HG03108 (cell line): Measurements from ENCODE around the gene KLRG1.

Source experiments
- ATAC-seq: cut with Tn5 transposase; IDR thresholded peaks from one replicate; pipeline ENCODE4 v1.9.1; 2021; ENCODE audit warnings: moderate library complexity; ENCODE audit not compliant: unreplicated experiment

The KLRG1 gene

DNA sequence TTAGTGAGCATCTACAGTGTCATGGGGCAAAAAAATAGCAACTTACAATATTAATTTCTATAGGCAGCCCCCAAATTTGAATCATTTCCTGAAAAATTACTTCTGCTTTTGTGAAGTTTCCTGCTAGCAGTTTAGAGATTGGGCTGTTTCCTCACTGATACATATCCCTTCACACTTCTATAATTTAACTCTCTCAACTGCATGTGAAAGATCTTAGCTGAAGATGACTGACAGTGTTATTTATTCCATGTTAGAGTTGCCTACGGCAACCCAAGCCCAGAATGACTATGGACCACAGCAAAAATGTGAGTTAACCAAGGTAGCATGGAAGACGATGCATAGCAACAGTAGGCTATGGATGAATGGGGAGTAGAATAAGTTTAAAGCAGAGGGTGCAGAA lies at the start of gene KLRG1:
Gene KLRG1 (plus strand): TSS at position 134 of the 400 bp plus-strand sequence. CDS start 90 bp downstream, at position 224.
- no peak for ATAC-seq

DNA sequence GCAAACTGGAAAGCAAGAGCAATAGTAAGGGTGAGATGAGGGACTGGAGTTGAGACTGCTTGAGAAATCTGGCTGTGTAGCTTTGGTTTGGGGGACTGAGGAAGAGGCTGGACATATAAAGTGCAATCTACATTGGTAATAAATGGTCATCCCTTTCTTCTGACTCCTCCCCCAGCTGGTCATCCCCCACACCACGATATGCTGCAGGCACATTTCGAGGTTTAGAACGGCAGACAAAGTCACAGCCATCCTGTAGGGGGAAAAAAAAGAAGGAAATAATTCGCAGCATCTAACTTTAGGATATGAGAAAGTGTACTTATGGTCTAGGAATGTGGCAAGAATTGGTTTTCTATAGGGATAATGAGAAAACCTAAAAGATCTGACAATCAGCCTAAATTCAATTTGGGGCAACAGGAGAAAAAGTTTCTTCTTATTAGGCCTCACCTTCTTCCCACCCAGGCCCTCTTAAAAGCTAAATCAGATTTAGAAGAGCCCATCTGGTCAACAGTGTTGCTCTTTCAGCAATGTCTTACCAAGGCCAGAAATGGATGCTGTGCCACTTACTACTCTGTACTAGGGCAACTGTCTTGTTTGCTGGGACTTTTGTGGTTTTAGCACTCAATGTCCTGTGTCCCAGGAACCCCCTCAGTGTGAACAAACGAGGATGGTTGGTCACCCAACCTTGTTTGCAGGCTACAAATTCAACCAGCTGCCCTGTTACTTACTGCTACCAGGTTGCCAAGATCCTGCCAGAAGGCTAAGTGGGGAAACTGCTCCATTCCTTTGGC lies 47.5 kb upstream of the KLRG1 start:
- no peak for ATAC-seq

DNA sequence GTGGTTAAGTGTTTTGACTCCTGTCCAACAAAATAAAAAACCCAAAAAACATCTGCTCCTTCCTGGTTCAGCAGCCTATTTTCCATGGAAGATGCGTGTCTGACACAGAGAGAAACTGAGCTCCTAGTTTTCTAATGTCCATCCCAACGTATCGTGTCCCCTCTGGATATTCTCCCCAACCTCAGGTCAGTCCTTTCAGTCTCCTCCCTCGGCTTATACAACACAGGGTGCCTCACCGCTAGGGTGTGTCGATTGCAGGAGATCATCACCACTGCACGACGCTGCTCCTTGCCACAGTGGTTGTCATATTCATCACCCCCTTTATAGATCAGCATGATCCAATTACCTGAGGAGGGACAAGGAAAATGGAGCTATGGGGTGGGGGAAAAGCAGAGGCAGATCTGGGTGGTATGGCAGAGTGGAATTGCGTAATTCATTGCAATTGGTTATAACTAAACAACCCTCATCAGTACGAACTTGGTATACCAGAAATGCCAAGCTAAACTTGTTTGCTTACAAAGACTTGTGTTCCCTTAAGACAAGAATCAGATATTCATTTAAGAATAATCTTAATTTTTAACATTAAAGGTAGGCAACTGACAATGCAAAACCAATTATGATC lies 45.7 kb upstream of the KLRG1 start:
- ATAC-seq: no peak

DNA sequence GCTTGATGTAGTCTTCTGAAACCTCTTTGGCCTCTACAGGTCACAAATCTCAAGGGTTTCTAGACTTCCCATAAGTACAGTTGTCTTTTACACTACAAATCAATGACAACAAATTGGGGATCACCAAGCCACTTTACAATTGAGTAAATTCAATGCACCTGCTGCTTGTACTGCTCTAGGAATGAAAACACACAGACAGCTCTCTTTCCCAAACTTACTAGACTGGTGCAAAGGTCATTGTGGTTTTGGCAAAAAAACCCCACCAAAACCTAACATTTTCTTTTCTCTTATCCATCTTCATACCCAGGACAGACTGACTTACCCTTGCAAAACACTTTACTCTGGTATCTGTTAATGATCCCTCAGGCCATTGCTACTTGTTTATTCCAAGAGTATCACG lies 42.6 kb upstream of the KLRG1 start:
- ATAC-seq: no peak

DNA sequence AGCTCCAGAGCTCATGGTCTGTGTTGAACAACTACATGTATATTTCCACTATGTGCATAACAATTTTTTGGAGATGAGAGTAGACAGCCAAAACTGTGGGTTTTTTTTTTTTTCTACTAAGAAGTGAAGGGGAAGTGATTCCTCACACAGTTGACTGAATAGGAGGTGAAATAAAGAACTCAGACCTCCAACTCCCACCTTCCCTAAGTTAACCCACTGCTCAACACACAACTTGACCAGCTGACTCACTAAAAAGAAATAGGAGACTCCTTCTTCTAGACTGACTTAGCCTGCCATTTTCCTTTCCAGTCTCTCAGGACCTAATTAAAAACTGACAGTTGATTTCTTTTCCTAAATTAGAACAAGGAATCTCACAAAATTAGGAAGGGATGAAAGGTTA lies 41.6 kb upstream of the KLRG1 start:
- ATAC-seq: no peak

DNA sequence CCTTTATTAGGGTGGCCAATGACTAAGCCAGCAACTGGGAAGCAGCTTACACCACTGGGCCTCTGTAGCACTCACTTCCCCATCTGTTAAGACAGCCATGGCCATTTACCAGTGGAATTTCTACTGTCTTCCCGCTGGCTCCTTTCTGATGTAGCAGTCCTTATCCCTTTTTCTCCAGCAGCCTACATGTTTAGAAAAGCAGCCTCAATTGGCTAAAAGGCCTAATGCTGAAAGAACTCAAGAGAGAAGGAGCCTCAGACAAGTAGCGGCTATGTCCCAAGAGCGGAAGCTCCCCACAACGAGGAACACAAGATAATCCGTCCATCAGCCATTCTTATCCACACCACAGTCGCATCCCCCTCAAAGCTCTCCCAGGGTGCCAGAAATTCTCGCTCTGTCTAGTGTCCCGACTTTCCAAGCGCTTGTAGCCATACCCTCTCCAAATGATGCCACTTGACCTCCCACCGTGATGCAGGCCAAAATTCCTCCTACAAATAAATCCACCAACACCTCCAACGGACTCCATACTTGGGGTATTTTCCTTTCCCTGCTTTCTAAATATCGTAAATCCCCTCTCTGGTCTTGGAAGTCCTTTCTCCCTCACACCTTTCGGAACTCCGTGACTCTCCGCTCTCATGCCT lies 40.5 kb upstream of the KLRG1 start:
- no peak for ATAC-seq

DNA sequence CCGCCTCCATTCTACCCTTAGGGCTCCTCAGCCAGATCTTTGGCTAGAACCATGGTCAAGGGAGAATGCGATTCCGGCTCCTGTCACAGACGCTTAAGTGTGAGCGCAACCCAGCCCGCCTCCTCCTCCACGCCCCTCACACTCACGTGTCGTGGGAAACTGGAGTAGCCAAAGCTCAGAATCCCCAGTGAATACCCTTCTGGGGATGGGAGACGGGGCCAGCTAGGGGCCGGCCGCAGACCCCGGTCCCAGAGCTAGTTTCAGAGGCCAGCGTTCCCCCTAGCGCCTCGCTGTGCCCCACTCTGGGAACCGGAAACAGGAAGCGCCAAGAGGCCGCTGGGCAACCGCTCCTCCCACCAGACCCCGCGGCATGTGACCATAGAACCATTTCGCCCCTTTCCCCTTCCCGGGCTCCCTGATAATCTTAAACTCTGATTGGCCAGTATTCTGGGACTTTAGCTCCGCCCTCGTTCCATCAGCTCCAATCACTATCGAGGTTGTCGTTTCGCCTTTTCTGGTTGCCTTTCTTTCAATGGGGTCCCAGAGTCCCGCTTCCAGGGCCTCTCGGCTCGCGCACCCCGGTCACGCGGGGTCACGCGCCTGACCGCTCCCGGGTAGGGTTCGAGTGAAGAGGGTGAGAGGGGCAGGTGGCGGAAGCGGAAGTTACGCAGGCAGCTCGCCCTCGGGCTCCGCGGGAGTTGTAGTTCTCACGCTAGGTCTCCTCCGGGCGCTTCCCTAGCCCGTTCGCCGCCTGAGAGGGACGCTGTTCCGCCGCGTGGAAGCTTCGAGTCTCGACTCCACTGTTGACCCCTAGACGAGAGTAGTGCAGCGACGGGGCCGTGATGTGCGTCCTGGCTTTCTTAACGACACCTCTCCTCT lies 39.8 kb upstream of the KLRG1 start, which contains the start of gene M6PR:
Gene M6PR (minus strand): TSS at position 304 of the 879 bp plus-strand sequence. CDS start 3,241 bp downstream, outside the sequence.
- peak; percentile 86 for ATAC-seq

DNA sequence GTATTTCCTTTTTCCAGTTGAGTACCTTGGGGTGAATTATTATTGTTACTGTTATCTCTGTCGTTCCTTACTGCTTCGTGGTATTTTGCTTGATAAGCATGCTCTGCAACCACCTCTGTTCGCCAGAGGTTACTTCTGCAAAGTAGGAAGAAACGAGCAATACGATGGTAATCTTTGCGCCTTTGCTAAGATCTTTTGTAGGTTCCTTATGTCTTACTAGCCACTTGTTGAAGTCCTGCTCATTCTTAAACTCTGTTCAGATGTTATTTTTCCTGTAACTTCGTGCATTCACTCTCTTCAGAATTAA lies 39.2 kb upstream of the KLRG1 start:
- ATAC-seq: peak; percentile 12

DNA sequence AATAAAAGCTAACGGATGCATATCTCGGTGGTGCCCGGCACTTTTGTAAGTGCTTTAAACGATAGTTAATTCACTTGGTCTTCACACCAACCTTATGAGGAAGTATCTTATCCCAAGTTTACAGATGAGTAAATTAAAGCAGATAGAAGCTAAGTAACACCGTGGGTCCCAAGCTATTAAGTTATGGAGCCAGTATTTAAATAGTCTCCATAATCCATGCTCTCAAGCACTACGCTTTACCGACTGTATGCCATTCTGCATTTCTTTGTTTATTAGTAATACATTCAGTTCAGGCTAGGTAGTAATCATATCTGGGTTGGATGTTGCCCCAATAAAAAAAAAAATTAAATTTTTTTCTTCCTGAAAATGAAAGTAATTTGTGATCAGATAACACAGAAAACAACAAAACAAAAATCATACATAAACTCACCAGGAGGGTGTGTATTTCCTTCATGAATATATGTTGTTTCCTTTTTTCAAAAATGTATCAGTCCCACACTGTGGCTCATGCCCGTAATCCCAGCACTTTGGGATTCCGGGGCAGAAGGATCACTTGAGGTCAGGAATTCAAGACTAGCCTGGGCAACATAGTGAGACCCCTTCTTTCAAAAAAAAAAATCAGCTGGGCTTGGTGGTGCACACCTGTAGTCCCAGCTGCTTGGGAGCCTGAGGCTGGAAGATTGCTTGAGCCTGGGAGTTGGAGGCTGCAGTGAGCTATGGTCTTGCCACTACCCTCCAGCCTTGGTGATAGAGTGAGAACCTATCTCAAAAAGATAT lies 38.5 kb upstream of the KLRG1 start:
- no peak for ATAC-seq

DNA sequence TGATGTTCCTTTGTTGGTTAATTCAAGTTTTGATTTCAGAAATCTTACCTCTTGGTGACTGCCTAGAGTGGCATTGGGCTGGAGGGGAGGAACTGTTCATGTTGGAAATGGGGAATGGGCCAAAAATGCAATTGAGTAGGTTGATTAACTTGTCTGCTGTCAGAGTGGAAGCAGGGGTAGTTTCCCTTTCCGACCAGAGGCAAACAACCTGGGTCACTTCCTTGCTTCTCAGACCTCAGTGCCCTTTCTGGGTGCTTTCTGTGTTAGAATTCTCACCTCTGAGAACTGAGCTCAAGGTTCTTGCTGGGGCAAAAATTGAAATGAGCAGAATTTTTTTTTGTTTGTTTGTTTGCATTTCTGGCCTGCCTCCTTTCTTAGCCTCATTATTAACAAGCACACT lies 37.6 kb upstream of the KLRG1 start:
- ATAC-seq: no peak

DNA sequence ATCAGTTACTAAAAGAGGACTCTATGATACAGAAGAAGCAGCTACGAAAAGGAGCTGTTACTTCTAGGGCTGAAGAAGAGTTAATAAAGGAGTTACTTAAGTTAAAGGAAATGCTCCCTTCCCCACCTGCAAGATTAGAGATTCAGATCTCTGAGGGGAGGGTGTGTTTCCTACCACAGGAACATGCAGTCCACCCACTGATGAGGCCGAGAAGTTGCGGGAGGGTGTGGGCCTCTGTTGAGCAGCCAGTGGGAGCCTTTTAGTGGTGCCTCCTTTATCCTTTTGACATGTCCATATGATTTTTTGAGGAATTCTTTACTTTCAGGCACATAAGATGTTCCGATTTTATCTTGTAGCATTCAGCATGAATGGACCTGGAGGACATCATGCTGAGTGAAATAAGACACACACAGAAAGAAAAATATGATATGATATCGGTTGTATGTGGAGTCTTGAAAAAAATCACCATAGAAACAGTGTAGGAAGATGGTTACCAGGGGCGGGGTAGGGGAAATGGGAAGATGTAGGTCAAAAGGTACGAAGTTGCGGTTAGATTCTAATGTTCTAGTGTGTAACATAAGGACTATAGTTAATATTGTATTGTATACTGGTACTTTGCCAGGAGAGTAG lies 35.5 kb upstream of the KLRG1 start:
- no peak for ATAC-seq

DNA sequence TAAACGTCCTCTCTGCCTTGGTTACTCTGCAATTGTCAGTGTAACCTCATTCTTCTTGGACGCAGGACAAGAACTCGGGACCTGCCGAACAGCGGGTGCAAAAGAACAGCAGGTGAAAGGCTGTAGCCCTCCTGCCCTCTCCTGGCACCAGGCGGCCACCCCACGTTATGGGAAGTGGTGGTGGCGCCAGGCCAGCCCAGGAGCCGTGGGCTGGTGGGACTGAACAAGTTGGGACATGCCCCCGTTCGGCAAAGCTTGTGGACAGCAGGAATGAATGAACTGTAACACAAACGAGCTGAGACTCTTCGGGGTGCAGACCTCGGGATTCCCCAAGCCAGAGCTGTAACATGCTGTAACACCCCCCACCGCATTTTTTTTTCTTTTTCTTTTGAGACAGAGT lies 33.3 kb upstream of the KLRG1 start:
- no peak for ATAC-seq

DNA sequence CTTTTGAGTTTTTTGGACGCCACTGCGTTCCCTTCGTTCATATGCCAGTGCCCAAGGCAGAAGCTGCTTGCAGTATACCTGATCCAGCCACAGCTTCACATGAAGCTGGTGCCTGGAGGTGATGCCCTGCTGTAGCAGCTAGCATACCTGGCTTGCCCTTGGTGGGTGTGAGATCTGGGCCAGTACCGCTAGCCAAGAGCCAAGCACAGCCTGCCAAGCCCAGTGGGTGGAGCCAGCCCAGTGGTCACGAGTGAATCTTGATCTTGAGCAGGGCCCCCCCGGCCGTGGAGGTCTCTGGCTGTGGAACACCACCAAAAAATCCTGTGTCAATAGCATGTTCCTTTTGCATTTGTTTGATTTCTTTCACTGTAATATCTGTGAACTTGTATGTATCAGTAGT lies 32.6 kb upstream of the KLRG1 start:
- no peak for ATAC-seq

DNA sequence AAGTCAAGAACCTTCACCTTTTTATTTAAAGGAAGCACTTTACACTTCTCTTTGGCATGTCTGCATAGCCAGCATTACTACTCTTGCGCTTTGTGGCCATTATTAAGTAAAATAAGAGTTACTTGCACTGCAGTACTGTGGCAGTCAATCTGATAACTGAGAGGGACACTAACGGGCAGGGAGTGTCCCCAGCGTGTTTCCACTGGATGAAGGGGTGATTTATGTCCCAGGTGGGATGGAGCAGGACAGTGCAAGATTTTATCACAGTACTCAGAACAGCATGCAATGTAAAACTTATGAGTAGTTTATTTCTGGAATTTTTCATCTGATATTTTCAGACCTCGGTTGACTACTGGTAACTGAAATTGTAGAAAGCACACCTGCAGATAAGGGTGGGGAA lies 31.8 kb upstream of the KLRG1 start:
- no peak for ATAC-seq

DNA sequence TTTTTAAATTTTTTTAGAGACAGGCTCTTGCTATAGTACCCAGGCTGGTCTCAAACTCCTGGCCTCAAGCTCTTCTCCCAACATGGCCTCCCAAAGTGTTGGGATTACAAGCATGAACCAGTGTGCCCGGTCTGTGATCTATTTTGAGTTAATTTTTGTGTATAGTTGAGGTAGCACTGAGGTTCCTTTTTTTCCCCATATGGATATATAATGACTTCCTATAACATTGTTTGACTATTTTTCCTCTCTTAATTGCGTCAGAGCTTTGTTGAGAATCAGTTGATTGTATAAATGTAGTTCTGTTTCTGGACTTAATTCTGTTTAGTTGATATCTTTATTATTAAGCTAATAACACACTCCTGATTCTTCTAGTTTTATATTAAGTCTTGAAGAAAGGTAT lies 31.3 kb upstream of the KLRG1 start:
- no peak for ATAC-seq

DNA sequence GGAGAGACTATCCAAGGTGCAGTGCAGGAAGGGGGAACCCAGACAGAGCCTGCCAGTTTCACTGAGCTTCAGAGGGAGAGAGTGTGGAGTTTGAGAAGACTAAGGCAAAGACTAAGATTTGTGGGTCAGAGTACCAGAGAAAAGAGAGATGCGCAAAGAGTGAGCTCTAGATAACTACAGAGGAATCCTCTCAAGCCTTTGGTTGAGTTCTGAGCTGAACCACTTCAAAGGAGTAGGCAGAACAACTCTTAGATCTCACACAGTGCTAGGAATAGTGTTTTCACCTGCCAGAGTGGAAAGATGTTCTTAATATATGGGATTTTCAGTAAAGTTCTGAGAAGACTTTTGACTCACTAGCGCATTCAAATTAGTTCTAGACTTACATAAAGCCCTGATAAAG lies 29.2 kb upstream of the KLRG1 start:
- no peak for ATAC-seq

DNA sequence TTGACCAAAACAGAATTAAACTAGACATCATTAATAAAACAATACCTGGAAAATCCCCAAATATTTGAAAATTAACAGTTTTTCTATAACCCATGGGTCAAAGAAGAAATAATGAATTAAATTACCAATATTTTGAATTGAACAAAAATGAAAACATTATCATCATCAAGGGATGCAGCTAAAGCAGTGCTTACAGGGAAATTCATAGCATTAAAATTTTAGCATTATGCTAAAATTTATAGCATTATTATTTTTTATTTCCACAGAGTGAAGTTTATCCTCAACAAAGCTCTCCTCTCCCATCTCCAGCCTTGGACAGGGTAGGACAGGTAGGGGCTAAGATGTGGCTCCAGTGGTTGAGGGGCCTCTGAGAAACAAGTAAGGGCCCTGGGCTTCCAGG lies 20.6 kb upstream of the KLRG1 start:
- no peak for ATAC-seq

DNA sequence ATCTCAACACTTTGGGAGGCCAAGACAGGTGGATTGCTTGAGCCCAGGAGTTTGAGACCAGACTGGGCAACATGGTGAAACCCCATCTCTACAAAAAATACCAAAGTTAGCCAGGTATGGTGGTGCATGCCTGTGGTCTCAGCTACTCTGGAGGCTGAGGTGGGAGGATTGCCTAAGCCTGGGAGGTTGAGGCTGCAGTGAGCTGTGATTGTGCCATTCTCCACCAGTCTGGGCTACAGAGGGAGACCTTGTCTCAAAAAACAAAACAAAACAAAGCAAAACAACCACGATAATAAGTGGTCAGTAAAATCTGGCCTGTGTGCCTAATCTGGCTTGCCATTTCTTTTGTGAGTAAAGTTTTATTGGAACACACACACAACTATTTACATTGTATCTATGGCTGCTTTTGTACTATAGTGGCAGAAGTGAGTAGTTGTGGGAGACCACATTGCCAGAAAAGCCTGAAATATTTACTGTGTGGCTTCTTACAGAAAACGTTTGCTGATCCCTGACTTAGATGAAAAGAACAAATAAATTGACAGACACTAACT lies 19.4 kb upstream of the KLRG1 start:
- no peak for ATAC-seq

DNA sequence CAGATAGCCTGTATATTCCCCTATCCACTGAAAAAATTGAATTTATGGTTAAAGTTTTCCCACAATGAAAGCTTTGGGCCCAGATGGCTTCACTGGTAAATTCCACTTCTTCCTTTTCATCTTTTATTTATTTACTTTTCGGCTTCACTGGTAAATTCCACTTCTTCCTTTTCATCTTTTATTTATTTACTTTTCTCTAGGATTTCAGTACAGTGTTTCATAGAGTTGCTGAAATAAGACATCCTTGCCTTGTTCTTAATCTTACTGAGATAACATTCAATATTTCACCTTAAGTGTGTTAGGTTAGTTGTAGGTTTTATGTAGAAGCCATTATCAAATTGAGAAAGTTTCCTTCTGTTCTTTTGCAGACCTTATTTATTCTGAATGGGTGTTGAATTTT lies 18.9 kb upstream of the KLRG1 start:
- ATAC-seq: no peak

DNA sequence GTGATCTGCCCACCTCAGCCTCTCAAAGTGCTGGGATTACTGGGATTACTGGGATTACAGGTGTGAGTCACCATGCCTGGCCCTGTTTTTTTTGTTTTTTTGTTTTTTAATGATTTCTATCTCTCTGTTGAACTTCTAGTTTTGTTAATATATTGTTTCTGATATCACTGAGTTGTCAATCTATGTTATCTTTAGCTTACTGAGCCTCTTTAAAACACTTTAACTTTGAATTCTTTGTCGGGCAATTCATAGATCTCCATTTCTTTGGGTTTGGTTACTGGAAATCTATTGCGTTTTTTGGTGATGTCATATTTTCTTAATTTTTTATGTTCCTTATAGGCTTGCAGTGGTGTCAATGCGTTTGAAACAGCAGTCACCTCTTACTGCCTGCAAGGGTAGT lies 9.2 kb upstream of the KLRG1 start:
- ATAC-seq: no peak
